Activated effector memory CD4-positive, alpha-beta T cell treated with anti-CD3 and anti-CD28 coated beads, Interleukin-2, amount 50 U/mL, for 16 hours (primary cell): Measurements from ENCODE around the gene CCDC92.

ENCODE experiments used
- DNase-seq: peaks from one replicate; pipeline ENCODE4 v3.0.0-alpha.2; 2020

The CCDC92 gene

GRCh38 chr12:123972457-123973401 is at the start of gene CCDC92, which contains the start of gene ZNF664:
Gene CCDC92 (minus strand): TSS chr12:123972831. CDS start chr12:123944305, 28,526 bp downstream.
Gene ZNF664 (plus strand): TSS chr12:123973215. CDS start chr12:124012145, 38,930 bp downstream.
- peak; percentile 98 for DNase-seq

- no peak for DNase-seq
These were observed 49.5 kb upstream of the CCDC92 start for GRCh38 chr12:124022161-124022560.

GRCh38 chr12:124021007-124021406 is 48.4 kb upstream of the CCDC92 start:
- no peak for DNase-seq

GRCh38 chr12:124020514-124020949 is 47.9 kb upstream of the CCDC92 start:
- no peak for DNase-seq

GRCh38 chr12:124019115-124019514 is 46.5 kb upstream of the CCDC92 start:
- DNase-seq: no peak

GRCh38 chr12:124018539-124018938 is 45.9 kb upstream of the CCDC92 start:
- no peak for DNase-seq

GRCh38 chr12:124017064-124017463 is 44.4 kb upstream of the CCDC92 start:
- no peak for DNase-seq

GRCh38 chr12:124015494-124016461 is 43.1 kb upstream of the CCDC92 start:
- DNase-seq: no peak

GRCh38 chr12:124013073-124013472 is 40.4 kb upstream of the CCDC92 start:
- no peak for DNase-seq

- no peak for DNase-seq
These were observed 38.9 kb upstream of the CCDC92 start for GRCh38 chr12:124011435-124012115.

GRCh38 chr12:124010687-124011086 is 38.1 kb upstream of the CCDC92 start:
- no peak for DNase-seq

- DNase-seq: no peak
These were observed 37.1 kb upstream of the CCDC92 start for GRCh38 chr12:124009781-124010180.

GRCh38 chr12:124008595-124008994 is 36.0 kb upstream of the CCDC92 start:
- no peak for DNase-seq

- no peak for DNase-seq
These were observed 35.4 kb upstream of the CCDC92 start for GRCh38 chr12:124007826-124008570.

- DNase-seq: no peak
These were observed 34.4 kb upstream of the CCDC92 start for GRCh38 chr12:124006846-124007713.

GRCh38 chr12:124006085-124006845 is 33.6 kb upstream of the CCDC92 start:
- DNase-seq: no peak

GRCh38 chr12:124004233-124004875 is 31.7 kb upstream of the CCDC92 start:
- DNase-seq: no peak

- no peak for DNase-seq
These were observed 30.0 kb upstream of the CCDC92 start for GRCh38 chr12:124002654-124003053.

GRCh38 chr12:124002021-124002644 is 29.5 kb upstream of the CCDC92 start:
- DNase-seq: no peak
